Measurements from ENCODE around the gene PYGM. TPM values are rescaled to one million over a fixed set of nuclear protein-coding genes. Genes with fewer than 3 reads are reported as not detected.

The PYGM gene
- total and polyA plus RNA-seq, 9 donors, result 0.24 to 12.0 (median 3.1) TPM

- TF ChIP-seq EP300 (IDR thresholded peaks at IDR 0.05) (no peak), POLR2A (IDR thresholded peaks at IDR 0.05) (no peak), CTCF (IDR thresholded peaks at IDR 0.05) (no peak)
- Histone ChIP-seq H3K4me3 (no peak overlapping the region), H3K27me3 (no peaks in the 10 kb centered on the region), H3K9me3 (no peaks in the 10 kb centered on the region), H3K4me1 (ENCODE audit: insufficient read depth) (no peaks in the 10 kb centered on the region), H3K36me3 (no peaks in the 10 kb centered on the region), H3K27ac (no peak overlapping the region)
- 82 to 84% (median 84%) methylated on average over 9 of the region's 9 CpGs for whole genome bisulfite sequencing, 3 donors
- intact Hi-C loops (cut with DNase I), result no loop called here
- peak in 3 of 5 donors; percentile 11 to 30 (median 12) for DNase-seq
Measured at GRCh38 chr11:64788321-64789215, 28.8 kb upstream of the PYGM start.

- no peaks in the 10 kb centered on the region for H3K27me3 ChIP-seq
- WGBS, 3 donors, result 54 to 56% (median 54%) methylated on average over 15 of the region's 15 CpGs
- H3K36me3 ChIP-seq, result no peaks in the 10 kb centered on the region
- no peaks in the 10 kb centered on the region for H3K4me1 ChIP-seq (ENCODE audit: insufficient read depth)
- H3K27ac ChIP-seq, result no peak overlapping the region
- TF ChIP-seq CTCF (IDR thresholded peaks at IDR 0.05) (peak in 2 of 3 donors; percentile 29 to 30), POLR2A (IDR thresholded peaks at IDR 0.05) (no peak)
- H3K9me3 ChIP-seq, result no peaks in the 10 kb centered on the region
- intact Hi-C loops (cut with DNase I), result no loop called here
- H3K4me3 ChIP-seq, result no peak overlapping the region
- DNase-seq, result peak in 4 of 5 donors; percentile 35 to 62 (median 46)
Measured at GRCh38 chr11:64787526-64788320, 27.9 kb upstream of the PYGM start.

GRCh38 chr11:64786308-64786707 lies 26.5 kb upstream of the PYGM start:
- H3K36me3 ChIP-seq, result no peaks in the 10 kb centered on the region
- H3K4me3 ChIP-seq, result no peak overlapping the region
- 84 to 89% (median 87%) methylated on average over 10 of the region's 10 CpGs for WGBS, 3 donors
- H3K27ac ChIP-seq, result no peak overlapping the region
- peak in 3 of 5 donors; percentile 12 to 26 (median 23) for DNase-seq
- intact Hi-C loops (cut with DNase I), result no loop called here
- H3K27me3 ChIP-seq, result no peaks in the 10 kb centered on the region
- no peaks in the 10 kb centered on the region for H3K4me1 ChIP-seq (ENCODE audit: insufficient read depth)
- no peak for TF ChIP-seq CTCF (IDR thresholded peaks at IDR 0.05)
- no peak for TF ChIP-seq EP300 (IDR thresholded peaks at IDR 0.05)
- no peak for TF ChIP-seq POLR2A (IDR thresholded peaks at IDR 0.05)
- H3K9me3 ChIP-seq, result no peaks in the 10 kb centered on the region

- no peak overlapping the region for H3K4me3 ChIP-seq
- DNase-seq, result no peak
Measured at GRCh38 chr11:64784813-64785581, 25.2 kb upstream of the PYGM start.

More at GRCh38 chr11:64784813-64785581, 25.2 kb upstream of the PYGM start:
- H3K27ac ChIP-seq, result no peak overlapping the region
- no peaks in the 10 kb centered on the region for H3K4me1 ChIP-seq (ENCODE audit: insufficient read depth)
- no peaks in the 10 kb centered on the region for H3K36me3 ChIP-seq
- 80 to 85% (median 80%) methylated on average over 12 of the region's 12 CpGs for WGBS, 3 donors
- intact Hi-C loops (cut with DNase I), result no loop called here
- no peaks in the 10 kb centered on the region for H3K9me3 ChIP-seq
- no peaks in the 10 kb centered on the region for H3K27me3 ChIP-seq
- TF ChIP-seq CTCF (IDR thresholded peaks at IDR 0.05), result no peak
- TF ChIP-seq POLR2A (IDR thresholded peaks at IDR 0.05), result no peak
- TF ChIP-seq EP300 (IDR thresholded peaks at IDR 0.05), result no peak
